Brain microvascular endothelial cell (primary cell): ENCODE measurements around the gene ADD3.
A peak's percentile ranks its signal among the peaks of the same experiment; 100 is the strongest.

ENCODE experiments used
- DNase-seq: peaks from one replicate; pipeline ENCODE4 v3.0.0-alpha.2; 2020
- H3K27ac ChIP-seq: fragments of 250-450 bp; sonication (Bioruptor Pico); 2 replicates; pipeline ENCODE4 v1.5.1; 2020; ENCODE audit warnings: mild to moderate bottlenecking, moderate library complexity
- H3K27me3 ChIP-seq: fragments of 250-450 bp; sonication (Bioruptor Pico); replicated peaks from 2 replicates; pipeline ENCODE4 v1.5.1; 2020; ENCODE audit warnings: mild to moderate bottlenecking
- H3K36me3 ChIP-seq: fragments of 250-450 bp; sonication (Bioruptor Pico); replicated peaks from 2 replicates; pipeline ENCODE4 v1.5.1; 2020; ENCODE audit warnings: mild to moderate bottlenecking
- H3K4me3 ChIP-seq: 2 replicates; pipeline ENCODE4 v1.5.1; 2011; ENCODE audit warnings: low read depth, mild to moderate bottlenecking, control low read depth, low read length, moderate library complexity
- in situ Hi-C: cut with HindIII; loops from 2 replicates; pipeline ENCODE4 v1.10.0; 2017; ENCODE audit warnings: low sequenced_read_pairs, low pct_ligation_motif_present
- TF ChIP-seq, protein P1 (sequence below): IDR thresholded peaks from 2 replicates; pipeline ENCODE4 v1.5.1; 2011; ENCODE audit warnings: low read depth, mild to moderate bottlenecking, moderate library complexity, low read length, control low read depth, inconsistent platforms; ENCODE audit errors: missing control alignments

The ADD3 gene

GRCh38 chr10:109974504-109975191 is 33.1 kb upstream of the ADD3 start:
- in situ Hi-C loops, result no loop called here
- no peaks in the 10 kb centered on the region for H3K36me3 ChIP-seq
- H3K27me3 ChIP-seq, result no peaks in the 10 kb centered on the region
- TF ChIP-seq, protein P1, sequence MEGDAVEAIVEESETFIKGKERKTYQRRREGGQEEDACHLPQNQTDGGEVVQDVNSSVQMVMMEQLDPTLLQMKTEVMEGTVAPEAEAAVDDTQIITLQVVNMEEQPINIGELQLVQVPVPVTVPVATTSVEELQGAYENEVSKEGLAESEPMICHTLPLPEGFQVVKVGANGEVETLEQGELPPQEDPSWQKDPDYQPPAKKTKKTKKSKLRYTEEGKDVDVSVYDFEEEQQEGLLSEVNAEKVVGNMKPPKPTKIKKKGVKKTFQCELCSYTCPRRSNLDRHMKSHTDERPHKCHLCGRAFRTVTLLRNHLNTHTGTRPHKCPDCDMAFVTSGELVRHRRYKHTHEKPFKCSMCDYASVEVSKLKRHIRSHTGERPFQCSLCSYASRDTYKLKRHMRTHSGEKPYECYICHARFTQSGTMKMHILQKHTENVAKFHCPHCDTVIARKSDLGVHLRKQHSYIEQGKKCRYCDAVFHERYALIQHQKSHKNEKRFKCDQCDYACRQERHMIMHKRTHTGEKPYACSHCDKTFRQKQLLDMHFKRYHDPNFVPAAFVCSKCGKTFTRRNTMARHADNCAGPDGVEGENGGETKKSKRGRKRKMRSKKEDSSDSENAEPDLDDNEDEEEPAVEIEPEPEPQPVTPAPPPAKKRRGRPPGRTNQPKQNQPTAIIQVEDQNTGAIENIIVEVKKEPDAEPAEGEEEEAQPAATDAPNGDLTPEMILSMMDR, result no peak
- H3K27ac ChIP-seq, result no peak overlapping the region
- no peak overlapping the region for H3K4me3 ChIP-seq
- peak; percentile 62 for DNase-seq

GRCh38 chr10:109975244-109976190 is 32.3 kb upstream of the ADD3 start:
- DNase-seq, result peak; percentile 49
- H3K27me3 ChIP-seq, result no peaks in the 10 kb centered on the region
- in situ Hi-C loops, result no loop called here
- H3K27ac ChIP-seq, result peak overlapping the region; percentile 17
- TF ChIP-seq, protein P1, result no peak
- H3K4me3 ChIP-seq, result no peak overlapping the region
- no peaks in the 10 kb centered on the region for H3K36me3 ChIP-seq

GRCh38 chr10:109976681-109977080 is 31.1 kb upstream of the ADD3 start:
- no peak for DNase-seq
- no peaks in the 10 kb centered on the region for H3K27me3 ChIP-seq
- TF ChIP-seq, protein P1, result no peak
- H3K4me3 ChIP-seq, result no peak overlapping the region
- H3K27ac ChIP-seq, result peak overlapping the region; percentile 57
- in situ Hi-C loops, result no loop called here
- no peaks in the 10 kb centered on the region for H3K36me3 ChIP-seq

- in situ Hi-C loops, result no loop called here
- Histone ChIP-seq H3K36me3 (no peaks in the 10 kb centered on the region), H3K27ac (peak overlapping the region; percentile 57), H3K4me3 (no peak overlapping the region), H3K27me3 (no peaks in the 10 kb centered on the region)
- TF ChIP-seq, protein P1, result no peak
- DNase-seq, result peak; percentile 86
Measured at GRCh38 chr10:109977382-109977806, 30.4 kb upstream of the ADD3 start.

- H3K27ac ChIP-seq, result peak overlapping the region; percentile 37
- no peaks in the 10 kb centered on the region for H3K36me3 ChIP-seq
- DNase-seq, result peak; percentile 72
- TF ChIP-seq, protein P1, result peak; percentile 82
- no peaks in the 10 kb centered on the region for H3K27me3 ChIP-seq
- H3K4me3 ChIP-seq, result no peak overlapping the region
- in situ Hi-C loops, result no loop called here
Measured at GRCh38 chr10:109978481-109978880, 29.3 kb upstream of the ADD3 start.
